T-cell (primary cell): ENCODE data around the gene CELF5. TPM values are rescaled to one million over a fixed set of nuclear protein-coding genes. Genes with fewer than 3 reads are reported as not detected.
A peak's percentile ranks its signal among the peaks of the same experiment; 100 is the strongest.

Source experiments
- ATAC-seq, 4 experiments: fragments of 200-7000 bp in 3 of 4; fragments of 150-1000 bp in 1 of 4; cut with Tn5 transposase; replicated peaks in 1 of 4; 1 replicate in 3 of 4; 2 replicates in 1 of 4; pipeline ENCODE4 v1.10.0; 2021; ENCODE audit warnings: moderate library complexity in 3 of 4, mild to moderate bottlenecking in 2 of 4, moderate number of reproducible peaks in 1 of 4
- CTCF ChIA-PET, 2 donors: fragments of 300-600 bp; sonication (Branson Sonifier 250); formaldehyde crosslinking; loops; one replicate each; lab custom pipeline; 2022; ENCODE audit warnings: antibody characterized with exemption in 2 of 2; lab: Charles Lee
- POLR2A ChIA-PET, 2 donors: fragments of 300-600 bp; sonication (Branson Sonifier 250); formaldehyde crosslinking; loops; one replicate each; lab custom pipeline; 2022; ENCODE audit warnings: antibody characterized with exemption in 2 of 2; lab: Charles Lee
- DNase-seq, 35 experiments: peaks; one replicate each; pipeline versions ENCODE4 v3.0.0 to v3.0.0-alpha.2; 2013 to 2023
- H3K27ac ChIP-seq: one replicate; pipeline ENCODE4 v1.5.1; 2013; ENCODE audit warnings: low read length
- H3K27me3 ChIP-seq, 2 experiments: replicated peaks in 1 of 2; 1 replicate in 1 of 2; 2 replicates in 1 of 2; pipeline versions ENCODE4 v1.6.1 to v1.7.0; 2013; ENCODE audit warnings: low read length in 1 of 2, mixed read lengths in 1 of 2; ENCODE audit not compliant: control insufficient read depth in 2 of 2, insufficient read depth in 2 of 2; ENCODE audit errors: extremely low read depth in 1 of 2
- H3K36me3 ChIP-seq, 2 donors: 1 replicate in 1 of 2; 2 replicates in 1 of 2; pipeline versions ENCODE4 v1.6.1 to v1.7.0; 2013; ENCODE audit warnings: low read length in 1 of 2; ENCODE audit not compliant: control insufficient read depth in 2 of 2, insufficient read depth in 1 of 2; ENCODE audit errors: extremely low read depth in 1 of 2
- H3K4me1 ChIP-seq, 2 experiments: 1 replicate in 1 of 2; 2 replicates in 1 of 2; pipeline versions ENCODE4 v1.6.1 to v1.7.0; 2013; ENCODE audit warnings: low read length in 2 of 2, mixed read lengths in 1 of 2; ENCODE audit not compliant: insufficient read depth in 2 of 2, control insufficient read depth in 1 of 2; ENCODE audit errors: extremely low read depth in 1 of 2
- H3K4me3 ChIP-seq, 2 donors: 1 replicate in 1 of 2; 2 replicates in 1 of 2; pipeline versions ENCODE4 v1.5.1 to v1.7.0; 2013; ENCODE audit warnings: mild to moderate bottlenecking in 2 of 2, low read length in 1 of 2, moderate library complexity in 1 of 2; ENCODE audit not compliant: control insufficient read depth in 1 of 2; ENCODE audit errors: extremely low read depth in 1 of 2
- H3K9me3 ChIP-seq: 2 replicates; pipeline ENCODE4 v1.7.0; 2013
- H3K27ac Mint-ChIP-seq, 2 donors: one replicate each; pipeline ENCODE4 v1.8.0; 2020 to 2021; ENCODE audit warnings: mild to moderate bottlenecking in 2 of 2, mixed read lengths in 2 of 2
- H3K27me3 Mint-ChIP-seq, 2 donors: one replicate each; pipeline ENCODE4 v1.8.0; 2021 to 2022; ENCODE audit warnings: mixed read lengths in 2 of 2
- H3K36me3 Mint-ChIP-seq: one replicate; pipeline ENCODE4 v1.8.0; 2021; ENCODE audit warnings: mixed read lengths
- H3K4me1 Mint-ChIP-seq, 3 donors: one replicate each; pipeline ENCODE4 v1.8.0; 2020 to 2022; ENCODE audit warnings: mixed read lengths in 3 of 3, mild to moderate bottlenecking in 1 of 3
- H3K4me3 Mint-ChIP-seq, 3 donors: one replicate each; pipeline ENCODE4 v1.8.0; 2020 to 2022; ENCODE audit warnings: mild to moderate bottlenecking in 3 of 3, mixed read lengths in 3 of 3, moderate library complexity in 3 of 3
- H3K9me3 Mint-ChIP-seq, 3 donors: one replicate each; pipeline ENCODE4 v1.8.0; 2020 to 2022; ENCODE audit warnings: mixed read lengths in 3 of 3
- WGBS: methylation state at CpG from one replicate; pipeline ENCODE4 v1.1.5; 2013; ENCODE audit warnings: missing lambda C conversion rate; ENCODE audit not compliant: insufficient coverage; 5-methylcytosine and 5-hydroxymethylcytosine counted together
- total RNA-seq, 35 experiments: library from RNA in 6 of 35; stranded (reverse) in 6 of 35; fragments of 120-200 nt in 1 of 35; gene quantifications; one replicate each; pipeline versions ENCODE4 v1.2.1 to v1.2.4 and lab custom pipeline; 2013 to 2026

The CELF5 gene
- total RNA-seq: 1 to 10 TPM in 1 of 5 donors, under 1 TPM in 3, not detected in 1; 0.23 to 1.9 (median 0.39) TPM
- total RNA-seq (2013): 0.20 TPM
- 0 to 1.2 (median 0.17) reads per million in 29 experiments for total RNA-seq (lab: John Stamatoyannopoulos, UW)

DNA sequence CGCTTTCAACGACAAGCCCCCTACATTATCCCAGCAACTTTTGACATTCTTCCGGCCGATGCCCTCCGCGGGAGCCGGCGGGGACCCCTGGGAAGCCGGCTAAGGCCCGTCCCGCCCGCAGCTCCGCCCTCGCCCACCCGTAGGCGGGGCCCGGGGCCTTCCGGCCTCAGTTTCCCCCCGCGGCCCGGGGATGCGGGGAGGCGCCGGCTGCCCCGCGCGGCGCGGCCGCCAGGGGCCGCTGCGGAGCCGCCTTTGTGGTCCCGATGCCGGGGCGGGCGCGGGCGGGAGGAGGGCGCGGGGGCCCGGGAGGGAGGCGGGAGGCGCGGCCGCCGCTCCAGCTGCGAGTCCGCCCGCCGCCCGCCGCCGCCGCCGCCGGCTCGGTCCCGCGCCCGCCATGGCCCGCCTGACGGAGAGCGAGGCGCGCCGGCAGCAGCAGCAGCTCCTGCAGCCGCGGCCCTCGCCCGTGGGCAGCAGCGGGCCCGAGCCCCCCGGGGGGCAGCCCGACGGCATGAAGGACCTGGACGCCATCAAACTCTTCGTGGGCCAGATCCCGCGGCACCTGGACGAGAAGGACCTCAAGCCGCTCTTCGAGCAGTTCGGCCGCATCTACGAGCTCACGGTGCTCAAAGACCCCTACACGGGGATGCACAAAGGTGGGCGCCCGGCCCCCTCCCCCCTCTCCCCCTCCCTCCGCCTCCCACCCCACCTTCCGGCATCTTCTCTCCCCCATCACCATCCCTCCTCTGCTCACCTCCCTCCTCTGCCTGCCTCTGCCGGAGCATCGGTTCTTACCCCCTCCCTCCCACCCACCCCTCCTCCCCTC is at the start of gene CELF5:
Gene CELF5 (plus strand): TSS at position 316 of the 823 bp plus-strand sequence. CDS start 79 bp downstream, at position 395.
- Histone ChIP-seq H3K4me1 (peaks cover 2 to 7% of the 10 kb centered on the region in 2 experiments), H3K9me3 (no peaks in the 10 kb centered on the region), H3K27me3 (peaks cover 0 to 69% of the 10 kb centered on the region in 2 experiments), H3K36me3 (no peaks in the 10 kb centered on the region), H3K4me3 (peak within 1 kb of the TSS; percentile 12 to 51), H3K27ac (no peak within 1 kb of the TSS)
- H3K27ac Mint-ChIP-seq: no peak within 1 kb of the TSS
- ChIA-PET POLR2A (no interaction called here), CTCF (interaction anchor here in 1 of 2 donors (0.6 kb wide), 1 partner anchor 604 kb away, joined by 5 read pairs; no protein-coding TSS in a partner anchor)
- H3K27me3 Mint-ChIP-seq: peaks cover 8 to 34% of the 10 kb centered on the region in 2 donors
- ATAC-seq (peak; percentile 77 to 89 (median 86)), DNase-seq (peak in 34 of 35 experiments; percentile 9 to 79 (median 48))
- peak within 1 kb of the TSS in 2 of 3 donors; percentile 17 to 32 for H3K4me3 Mint-ChIP-seq
- H3K9me3 Mint-ChIP-seq: no peaks in the 10 kb centered on the region
- H3K4me1 Mint-ChIP-seq: no peaks in the 10 kb centered on the region
- H3K36me3 Mint-ChIP-seq: no peaks in the 10 kb centered on the region
- under 1% methylated on average over 86 of the region's 94 CpGs for WGBS

DNA sequence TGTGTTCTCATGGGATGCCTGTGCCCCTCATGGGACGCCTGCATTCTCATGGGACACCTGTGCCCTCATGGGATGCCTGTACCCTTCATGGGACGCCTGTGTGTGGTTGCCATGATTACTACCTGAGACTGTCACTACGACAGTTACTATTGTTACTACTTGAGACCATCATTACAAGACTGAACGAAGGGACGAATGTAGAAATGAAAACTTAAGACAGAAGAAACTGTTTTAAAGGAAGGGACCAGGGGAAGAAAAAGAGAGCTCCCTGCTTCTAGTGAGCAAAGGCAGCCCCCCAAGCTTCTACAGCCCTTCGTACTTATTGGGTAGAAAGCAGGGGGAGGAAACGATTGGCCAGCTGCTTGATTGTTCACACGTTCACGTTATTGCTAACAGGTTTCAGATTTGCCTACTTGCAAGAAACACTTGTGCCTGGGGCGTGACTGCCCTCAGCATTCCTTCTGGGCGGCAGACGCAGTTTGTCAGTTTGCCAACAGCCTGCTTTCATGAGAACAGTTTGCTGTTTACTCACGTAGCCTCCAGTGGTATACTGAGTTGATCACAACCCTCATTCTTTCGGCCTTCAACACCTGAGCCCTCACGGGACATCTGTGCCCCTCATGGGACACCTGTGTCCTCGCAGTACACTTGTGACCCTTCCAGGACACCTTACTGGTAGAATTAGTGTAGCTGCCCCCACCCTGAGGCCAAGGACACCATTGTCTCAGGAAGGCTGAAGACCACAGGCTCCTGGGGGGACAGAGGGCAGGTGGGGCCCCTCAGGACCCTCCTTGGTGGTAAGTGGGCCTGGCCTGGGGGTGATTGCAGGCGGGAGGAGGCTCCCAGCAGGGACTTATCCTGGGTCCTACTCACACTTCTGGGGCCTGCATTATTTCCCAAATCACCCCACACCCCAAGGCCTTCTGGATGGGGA is 48.4 kb upstream of the CELF5 start:
- no peak for ATAC-seq
- peaks cover 12 to 48% of the 10 kb centered on the region in 2 experiments for H3K4me1 ChIP-seq
- H3K27me3 ChIP-seq: no peaks in the 10 kb centered on the region
- H3K36me3 Mint-ChIP-seq: peaks cover 11% of the 10 kb centered on the region
- no peaks in the 10 kb centered on the region for H3K27me3 Mint-ChIP-seq
- DNase-seq: peak in 23 of 35 experiments; percentile 18 to 65 (median 39)
- CTCF ChIA-PET: interaction anchor here in 1 of 2 donors (0.5 kb wide), 1 partner anchor 111 kb away, joined by 5 read pairs; no protein-coding TSS in a partner anchor
- POLR2A ChIA-PET: no interaction called here
- H3K9me3 Mint-ChIP-seq: no peaks in the 10 kb centered on the region
- H3K27ac Mint-ChIP-seq: peak overlapping the region; percentile 97 to 100
- H3K4me3 ChIP-seq: peak overlapping the region in 1 of 2 donors; percentile 44
- 38% methylated on average over 10 of the region's 17 CpGs for WGBS
- H3K9me3 ChIP-seq: no peaks in the 10 kb centered on the region
- peaks cover 23 to 38% (median 23%) of the 10 kb centered on the region in 3 donors for H3K4me1 Mint-ChIP-seq
- H3K27ac ChIP-seq: peak overlapping the region; percentile 90
- H3K36me3 ChIP-seq: peaks cover 0 to 8% of the 10 kb centered on the region in 2 donors
- peak overlapping the region; percentile 80 to 85 (median 83) for H3K4me3 Mint-ChIP-seq

DNA sequence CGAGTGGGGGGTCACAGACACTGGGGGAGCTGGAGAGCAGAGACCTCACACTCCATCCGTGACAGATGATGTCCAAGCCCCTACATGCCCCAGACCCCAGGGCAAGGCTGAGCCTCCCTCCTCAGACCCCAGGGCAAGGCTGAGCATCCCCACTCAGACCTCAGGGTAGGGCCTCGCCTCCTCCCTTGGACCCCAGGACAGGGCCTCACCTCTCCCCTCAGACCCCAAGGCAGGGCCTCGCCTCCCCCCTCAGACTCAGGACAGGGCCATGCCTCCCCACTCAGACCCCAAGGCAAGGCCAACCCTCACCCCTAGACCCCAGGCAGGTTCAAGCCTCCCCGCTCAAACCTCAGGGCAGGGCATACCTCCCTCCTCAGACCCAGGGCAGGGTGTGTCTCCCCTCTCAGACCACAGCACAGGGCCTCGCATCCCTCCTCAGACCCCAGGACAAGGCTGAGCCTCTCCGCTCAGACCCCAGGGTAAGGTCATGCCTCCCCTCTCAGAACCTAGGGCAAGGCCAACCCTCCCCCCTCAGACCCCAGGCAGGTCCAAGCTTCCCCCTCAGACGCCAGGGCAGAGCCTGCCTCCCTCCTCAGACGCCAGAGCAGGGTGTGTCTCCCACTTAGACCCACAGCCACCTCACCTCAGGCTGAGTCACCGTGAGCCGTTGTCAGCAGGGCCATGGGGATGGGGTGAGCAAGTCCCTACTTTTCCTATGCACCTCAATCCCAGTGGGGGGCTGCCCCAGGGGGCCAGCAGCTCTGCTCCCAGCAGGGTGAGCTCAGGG is 47.6 kb upstream of the CELF5 start:
- DNase-seq: peak; percentile 31 to 81 (median 56)
- Mint-ChIP-seq H3K27me3 (no peaks in the 10 kb centered on the region), H3K27ac (peak overlapping the region; percentile 97 to 100), H3K9me3 (no peaks in the 10 kb centered on the region), H3K4me3 (peak overlapping the region; percentile 80 to 85 (median 83)), H3K36me3 (peaks cover 20% of the 10 kb centered on the region), H3K4me1 (peaks cover 21 to 33% (median 23%) of the 10 kb centered on the region in 3 donors)
- CTCF ChIA-PET: interaction anchor here in 1 of 2 donors (0.9 kb wide), 1 partner anchor 72 kb away, joined by 3 read pairs; no protein-coding TSS in a partner anchor
- peaks cover 2 to 14% of the 10 kb centered on the region in 2 donors for H3K36me3 ChIP-seq
- POLR2A ChIA-PET: interaction anchor here (0.6 kb wide), 2 partner anchors 46 to 228 kb away, joined by 6 read pairs; no protein-coding TSS in a partner anchor
- peak overlapping the region; percentile 90 for H3K27ac ChIP-seq
- peak; percentile 48 to 69 (median 68) for ATAC-seq
- H3K9me3 ChIP-seq: no peaks in the 10 kb centered on the region
- H3K4me1 ChIP-seq: peaks cover 14 to 50% of the 10 kb centered on the region in 2 experiments
- no peaks in the 10 kb centered on the region for H3K27me3 ChIP-seq
- WGBS: 52% methylated on average over 8 of the region's 11 CpGs
- peak overlapping the region; percentile 35 to 44 for H3K4me3 ChIP-seq

DNA sequence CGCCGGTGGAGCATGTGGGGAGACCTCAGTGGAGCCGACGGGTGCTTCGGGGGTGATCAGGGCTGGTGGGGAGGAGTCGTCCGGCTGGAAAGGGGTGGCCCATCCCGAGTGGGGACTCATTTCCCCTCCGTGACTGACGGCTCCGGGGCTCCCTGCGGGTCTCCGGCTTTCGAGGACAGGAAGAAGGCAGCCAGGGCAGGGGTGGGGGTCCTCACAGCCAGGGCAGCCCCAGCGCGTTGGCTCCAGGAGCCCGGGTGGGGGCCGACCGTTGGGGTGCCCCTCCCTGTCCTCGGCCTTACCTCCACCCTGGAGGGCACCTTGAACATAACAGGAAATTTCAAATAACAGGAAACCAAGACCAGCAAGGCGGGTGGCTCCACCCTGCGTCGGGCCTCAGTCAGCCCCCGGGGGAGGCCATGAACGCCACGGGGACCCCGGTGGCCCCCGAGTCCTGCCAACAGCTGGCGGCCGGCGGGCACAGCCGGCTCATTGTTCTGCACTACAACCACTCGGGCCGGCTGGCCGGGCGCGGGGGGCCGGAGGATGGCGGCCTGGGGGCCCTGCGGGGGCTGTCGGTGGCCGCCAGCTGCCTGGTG is 46.0 kb upstream of the CELF5 start, which contains the start of gene S1PR4:
Gene S1PR4 (plus strand): TSS at position 393 of the 596 bp plus-strand sequence. CDS start 24 bp downstream, at position 417.
- H3K27ac Mint-ChIP-seq: peak within 1 kb of the TSS; percentile 94 to 98
- POLR2A ChIA-PET: no interaction called here
- under 1% methylated on average over 34 of the region's 42 CpGs for WGBS

More for the DNA sequence above, 46.0 kb upstream of the CELF5 start, which contains the start of gene S1PR4:
- Mint-ChIP-seq H3K4me1 (peaks cover 28 to 34% (median 30%) of the 10 kb centered on the region in 3 donors), H3K4me3 (peak within 1 kb of the TSS; percentile 95 to 98 (median 95)), H3K9me3 (no peaks in the 10 kb centered on the region), H3K36me3 (peaks cover 25% of the 10 kb centered on the region), H3K27me3 (no peaks in the 10 kb centered on the region)
- CTCF ChIA-PET: interaction anchor here in 1 of 2 donors (0.5 kb wide), 1 partner anchor 219 kb away, joined by 6 read pairs; no protein-coding TSS in a partner anchor
- Histone ChIP-seq H3K36me3 (peaks cover 5 to 20% of the 10 kb centered on the region in 2 donors), H3K27me3 (no peaks in the 10 kb centered on the region), H3K4me3 (peak within 1 kb of the TSS; percentile 99), H3K9me3 (no peaks in the 10 kb centered on the region), H3K27ac (peak within 1 kb of the TSS; percentile 90), H3K4me1 (peaks cover 18 to 56% of the 10 kb centered on the region in 2 experiments)
- DNase-seq (peak; percentile 47 to 84 (median 60)), ATAC-seq (peak; percentile 77 to 83 (median 79))
